Stimulated activated CD8-positive, alpha-beta memory T cell treated with anti-CD3 and anti-CD28 coated beads, Interleukin-15, amount 100 ng/mL, for 24 hours (primary cell): Measurements from ENCODE around the gene GPD1L.
A peak's percentile ranks its signal among the peaks of the same experiment; 100 is the strongest.
"Not testable (repeated sequence)": the region's sequence is repeated elsewhere in the genome, so short reads cannot be mapped to it uniquely, and the experiment has no call there.

Experiments
- DNase-seq: peaks from one replicate; pipeline ENCODE4 v3.0.0-alpha.2; 2020; ENCODE audit warnings: low read depth

Gene GPD1L

DNA sequence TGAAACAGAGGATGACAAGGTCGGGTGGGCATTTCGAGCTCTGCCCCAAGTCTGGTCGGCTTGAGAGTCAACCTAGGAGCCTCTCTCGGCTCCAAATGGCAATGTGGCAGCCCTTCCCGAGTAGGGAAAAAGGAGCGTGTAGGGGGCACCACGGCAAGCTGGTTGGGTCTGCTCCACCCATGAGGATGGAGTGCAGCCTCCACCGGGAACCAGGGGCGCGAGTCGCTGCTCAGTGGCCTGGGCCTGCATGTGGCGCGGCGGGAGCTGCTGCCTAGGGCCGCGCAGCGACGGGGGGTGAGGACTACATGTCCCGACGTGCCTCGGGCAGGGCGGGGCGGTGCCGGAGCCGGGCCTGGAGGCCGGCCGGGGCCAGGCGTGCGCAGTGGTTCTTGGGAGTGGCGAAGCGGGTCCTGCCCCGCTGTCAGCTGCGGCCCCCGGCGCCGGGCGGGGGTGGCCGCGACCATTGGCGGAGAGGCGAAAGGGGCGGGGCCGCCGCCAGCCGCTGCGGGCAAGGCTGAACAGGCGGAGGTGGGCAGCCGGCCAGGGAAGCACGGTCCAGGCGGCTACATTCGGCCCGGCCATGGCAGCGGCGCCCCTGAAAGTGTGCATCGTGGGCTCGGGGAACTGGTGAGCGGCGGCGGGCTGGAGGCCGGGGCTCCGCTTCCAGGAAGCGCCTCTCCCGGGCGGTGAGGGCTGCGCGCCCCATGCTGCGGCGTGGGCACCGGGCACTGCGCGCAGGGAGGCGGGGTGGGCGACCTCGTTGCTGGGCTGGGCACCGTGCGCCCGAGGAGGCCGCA lies at the start of gene GPD1L:
Gene GPD1L (plus strand): TSS at position 489 of the 797 bp plus-strand sequence. CDS start 92 bp downstream, at position 581.
- DNase-seq = peak; percentile 82

DNA sequence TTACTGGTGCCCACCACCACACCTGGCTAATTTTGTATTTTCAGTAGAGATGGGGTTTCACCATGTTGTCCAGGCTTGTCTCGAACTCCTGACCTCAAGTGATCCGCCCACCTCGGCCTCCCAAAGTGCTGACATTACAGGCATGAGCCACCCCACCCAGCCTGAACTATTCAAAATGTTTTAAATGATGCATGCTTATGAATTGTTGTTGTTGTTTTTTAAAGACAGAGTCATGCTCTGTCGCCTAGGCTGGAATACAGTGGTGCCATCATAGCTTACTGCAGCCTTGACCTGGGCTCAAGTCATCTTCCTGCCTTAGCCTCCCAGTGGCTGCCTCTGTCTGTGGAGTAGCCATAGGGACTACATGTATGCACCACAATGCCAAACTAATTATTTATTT lies 48.0 kb upstream of the GPD1L start:
- not testable (repeated sequence) for DNase-seq

DNA sequence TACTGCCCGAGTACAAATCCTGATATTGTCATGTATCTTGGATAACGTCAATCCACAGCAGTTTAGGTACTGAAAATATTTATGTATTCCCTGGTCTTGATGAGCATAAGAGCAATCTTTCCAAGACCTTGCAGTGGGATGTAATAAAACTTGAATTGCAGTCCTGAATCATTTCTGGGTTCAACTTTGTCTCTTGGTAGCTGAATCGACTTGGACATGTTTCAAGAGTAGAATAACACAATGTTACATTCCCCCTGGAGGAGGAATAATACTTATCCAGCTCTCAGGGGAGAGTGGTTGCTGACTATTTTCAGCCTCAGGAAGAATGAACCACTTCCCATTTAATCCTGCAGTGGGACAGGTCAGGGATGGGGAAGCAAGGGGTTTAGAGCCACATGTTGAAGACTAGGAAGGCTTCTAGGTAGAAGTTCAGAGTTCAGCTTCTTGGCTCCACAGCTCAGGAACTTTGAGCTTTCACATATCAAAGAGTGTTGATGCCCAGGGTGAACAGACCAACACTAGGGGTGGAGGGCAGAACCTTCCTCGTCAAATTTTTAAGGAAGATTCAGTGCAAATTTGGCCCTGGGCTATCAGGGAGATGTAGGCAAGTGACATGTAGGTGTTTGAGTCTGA lies 43.4 kb upstream of the GPD1L start:
- no peak for DNase-seq

DNA sequence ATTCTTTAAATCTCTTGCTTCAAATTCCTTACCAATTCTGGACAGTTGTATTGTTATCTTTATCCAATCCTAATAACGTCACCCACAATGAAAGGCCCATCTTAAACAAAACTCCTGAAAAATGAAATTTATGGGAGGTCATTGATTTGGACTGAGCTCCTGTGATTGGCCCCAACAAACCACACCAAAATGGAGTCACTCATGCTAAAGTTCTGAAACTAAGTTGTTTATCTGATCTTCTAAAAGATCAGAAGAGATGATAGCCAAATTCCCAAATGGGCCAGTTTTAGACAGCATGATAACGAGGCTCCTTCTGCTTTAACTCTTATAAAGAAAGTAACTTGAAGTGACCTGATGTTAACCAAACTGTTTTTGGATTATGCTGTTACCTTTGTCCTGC lies 39.7 kb upstream of the GPD1L start:
- no peak for DNase-seq

DNA sequence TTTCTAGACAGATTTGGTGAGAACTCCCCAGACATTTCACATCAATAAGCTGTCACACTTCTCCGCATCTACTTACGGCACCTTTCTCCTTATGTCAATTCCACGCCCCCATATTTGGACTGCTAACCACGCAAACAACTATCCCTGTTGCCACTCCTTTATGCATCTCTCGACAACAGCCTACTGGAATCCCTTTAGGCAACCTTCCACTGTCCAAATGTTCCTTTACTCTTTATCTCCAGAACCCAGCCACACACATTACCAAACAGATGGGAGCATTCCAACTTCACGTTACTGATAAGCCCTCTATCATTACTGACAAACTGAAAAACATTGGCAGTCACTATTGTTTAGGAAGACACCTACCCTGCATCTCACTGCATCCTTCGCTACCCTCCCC lies 32.2 kb upstream of the GPD1L start:
- not testable (repeated sequence) for DNase-seq

DNA sequence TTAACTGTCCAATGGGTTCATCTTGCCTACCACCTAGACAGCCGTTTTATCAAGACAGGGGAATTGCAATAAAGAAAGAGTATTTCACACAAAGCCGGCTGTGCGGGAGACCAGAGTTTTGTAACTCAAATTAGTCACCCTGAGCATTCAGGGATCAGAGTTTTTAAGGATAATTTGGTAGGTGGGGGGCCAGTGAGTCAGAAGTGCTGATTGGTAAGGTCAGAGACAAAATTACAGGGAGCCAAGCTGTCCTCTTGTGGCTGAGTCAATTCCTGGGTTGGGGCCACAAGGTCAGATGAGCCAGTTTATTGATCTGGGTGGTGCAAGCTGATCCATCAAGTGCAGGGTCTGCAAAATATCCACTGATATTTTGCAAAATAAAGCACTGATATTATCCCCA lies 29.9 kb upstream of the GPD1L start:
- DNase-seq = no peak

DNA sequence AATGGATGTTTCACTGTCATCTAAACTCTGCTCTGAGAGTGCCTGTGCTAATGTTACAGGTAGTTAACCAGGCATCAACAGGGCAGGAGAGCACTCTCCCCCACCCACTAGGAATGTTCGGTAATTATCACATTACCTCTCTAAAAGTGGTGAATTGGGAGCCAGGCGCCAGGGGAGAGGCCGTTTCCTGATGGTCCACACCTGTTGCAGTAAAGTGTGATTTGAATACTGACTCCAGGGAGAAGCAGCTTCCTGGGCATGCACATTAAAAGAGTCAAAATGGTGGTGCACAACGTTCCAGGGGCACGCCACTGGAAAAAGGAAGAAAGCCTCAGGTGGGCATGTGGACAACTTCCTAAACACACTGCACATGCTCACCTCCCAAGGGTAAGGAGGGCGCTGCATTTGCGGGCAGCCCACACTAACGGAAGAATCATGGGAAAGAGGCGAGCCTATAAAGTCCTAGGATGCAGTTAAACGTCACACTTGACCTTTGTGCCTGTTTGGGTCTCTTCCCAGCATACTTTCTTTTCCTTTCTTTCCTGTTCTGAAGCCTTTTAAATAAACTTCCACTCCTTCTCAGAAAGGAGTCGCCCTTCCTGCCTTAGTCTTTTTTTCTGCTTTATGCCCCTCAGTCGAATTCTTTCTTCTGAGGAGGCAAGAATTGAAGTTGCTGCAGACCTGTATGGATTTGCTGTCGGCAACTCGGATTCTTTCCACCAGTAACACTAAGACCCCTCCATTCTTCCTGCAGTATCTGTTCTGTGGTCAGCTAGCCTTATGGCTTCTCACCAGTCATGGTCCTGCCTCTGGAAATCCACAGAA lies 28.9 kb upstream of the GPD1L start:
- DNase-seq = no peak

DNA sequence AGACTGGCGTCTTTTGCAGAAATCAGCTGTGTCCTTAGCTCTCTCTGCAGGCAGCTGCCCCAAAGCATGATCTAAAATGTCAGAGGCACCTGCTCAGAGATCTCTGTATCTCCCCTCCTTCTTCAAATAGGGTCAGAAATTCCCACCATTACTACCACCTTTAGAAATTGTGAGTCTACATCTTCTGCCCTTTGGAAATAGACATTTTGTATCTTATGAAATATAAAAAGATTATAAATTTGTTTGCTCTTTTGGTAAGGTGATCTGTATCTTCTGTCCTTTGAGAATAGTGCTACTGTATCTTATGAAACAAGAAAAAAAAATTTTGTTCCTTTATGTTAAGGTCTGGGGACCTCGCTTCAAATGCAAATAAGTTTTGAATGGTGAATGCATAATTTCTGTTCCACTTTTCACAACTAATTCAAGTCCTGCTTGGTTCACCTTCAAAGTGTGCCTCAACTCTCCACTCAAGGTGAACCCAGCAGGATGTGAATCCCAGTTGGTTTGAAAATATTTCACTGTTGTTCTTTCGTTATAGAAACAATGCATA lies 28.3 kb upstream of the GPD1L start:
- DNase-seq = no peak

DNA sequence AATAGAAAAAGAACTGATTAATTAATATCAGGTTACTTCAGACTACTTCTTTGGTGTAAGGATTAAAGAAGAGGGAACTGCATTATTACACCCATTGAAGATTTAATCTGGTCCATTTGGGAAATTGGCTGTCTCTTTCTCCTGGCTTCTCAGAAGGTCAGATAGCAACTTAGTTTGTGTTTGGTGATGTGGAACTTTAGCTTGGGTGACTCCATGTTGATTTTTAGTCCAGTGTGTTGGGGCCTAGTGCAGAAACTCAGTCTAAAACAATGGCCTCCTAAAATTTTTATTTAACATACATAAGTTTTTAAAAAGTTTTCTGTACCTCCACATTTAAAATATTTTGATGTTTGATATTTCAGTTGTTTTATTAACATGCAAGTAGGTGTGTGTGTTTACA lies 27.6 kb upstream of the GPD1L start:
- DNase-seq = no peak

DNA sequence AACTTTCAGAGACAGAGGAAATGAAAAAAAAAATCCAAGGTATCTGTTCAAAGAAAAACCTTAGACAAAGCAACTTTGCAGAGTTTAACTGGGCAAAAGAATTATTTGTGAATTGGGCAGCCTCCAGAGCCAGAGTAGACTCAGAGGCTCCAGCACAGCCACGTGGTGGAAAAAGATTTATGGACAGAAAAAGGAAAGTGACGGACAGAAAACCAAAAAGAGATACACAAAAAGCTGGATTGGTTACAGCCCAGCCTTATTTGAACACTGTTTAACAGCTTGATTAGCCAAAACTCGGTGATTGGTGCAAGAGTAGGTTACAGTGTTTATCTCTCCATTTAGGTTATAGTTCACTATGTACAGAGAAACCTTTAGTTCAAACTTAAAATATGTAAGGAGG lies 23.7 kb upstream of the GPD1L start:
- no peak for DNase-seq

DNA sequence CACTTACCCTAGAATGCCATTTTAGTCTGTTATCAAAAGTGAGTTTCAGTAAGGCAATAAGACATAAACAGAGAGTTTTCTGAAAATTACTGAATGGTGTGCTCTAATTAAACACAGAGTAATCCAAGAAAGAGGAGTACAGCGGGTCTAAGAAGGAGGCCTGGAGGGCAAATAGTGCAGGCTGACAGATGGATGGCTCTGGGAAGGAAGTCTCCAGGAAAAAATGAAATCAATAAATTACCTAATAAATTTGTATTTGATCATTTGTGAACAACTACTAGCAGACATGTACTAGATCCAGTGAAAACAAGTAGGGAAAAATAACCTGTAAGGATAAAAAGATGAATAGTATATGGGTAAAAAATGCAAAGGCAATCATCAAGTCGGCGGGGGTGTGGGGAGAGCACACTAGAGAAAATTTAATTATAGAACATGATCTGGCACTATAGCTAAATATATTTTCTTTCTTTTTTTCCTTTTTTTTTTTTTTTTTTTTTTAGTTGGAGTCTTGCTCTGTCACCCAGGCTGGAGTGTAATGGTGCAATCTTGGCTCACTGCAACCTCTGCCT lies 22.6 kb upstream of the GPD1L start:
- no peak for DNase-seq

DNA sequence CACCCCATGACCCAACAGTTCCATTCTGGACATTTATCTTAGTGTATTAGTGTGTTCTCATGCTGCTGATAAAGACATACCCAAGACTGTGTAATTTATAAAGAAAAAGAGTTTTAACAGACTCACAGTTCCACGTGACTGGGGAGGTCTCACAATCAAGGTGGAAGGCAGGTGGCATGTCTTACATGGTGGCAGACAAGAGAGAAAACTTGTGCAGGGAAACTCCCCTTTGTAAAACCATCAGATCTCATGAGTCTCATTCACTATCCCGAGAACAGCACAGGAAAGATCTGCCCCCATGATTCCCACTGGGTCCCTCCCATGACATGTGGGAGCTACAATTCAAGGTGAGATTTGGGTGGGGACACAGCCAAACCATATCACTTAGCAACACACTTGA lies 21.6 kb upstream of the GPD1L start:
- DNase-seq = no peak

DNA sequence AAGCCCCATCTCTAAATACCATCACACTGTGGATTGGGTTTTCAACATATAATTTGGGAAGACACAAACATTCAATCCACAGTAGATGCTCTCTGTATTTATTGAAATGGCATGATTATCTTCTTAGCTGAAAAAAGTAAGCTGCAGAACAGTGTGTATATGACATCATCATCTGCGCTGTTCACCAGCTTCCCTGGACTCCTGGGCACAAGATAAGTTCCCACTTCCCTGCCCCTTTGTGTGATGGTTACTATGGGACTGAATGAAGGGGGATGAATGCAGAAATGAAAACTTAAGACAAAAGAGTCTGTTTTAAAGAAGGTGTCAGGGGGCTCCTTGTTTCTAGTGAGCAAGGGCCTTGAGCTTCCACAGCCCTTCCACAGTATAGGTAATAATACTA lies 20.0 kb upstream of the GPD1L start:
- no peak for DNase-seq

DNA sequence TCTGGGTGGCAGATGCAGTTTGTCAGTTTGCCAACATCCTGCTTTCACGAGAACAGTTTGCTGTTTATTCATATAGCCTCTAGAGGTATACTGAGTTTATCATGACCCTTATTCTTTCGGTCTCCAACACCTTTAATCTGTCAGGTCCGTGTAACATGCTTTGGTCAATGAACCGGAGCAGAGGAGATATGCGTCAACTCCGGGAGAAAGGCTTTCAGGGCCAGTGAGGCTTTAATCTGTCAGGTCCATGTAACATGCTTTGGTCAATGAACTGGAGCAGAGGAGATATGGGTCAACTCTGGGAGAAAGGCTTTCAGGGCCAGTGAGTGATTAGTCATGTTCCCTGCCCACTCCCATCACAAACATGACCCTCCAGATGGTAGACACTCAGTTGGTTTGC lies 16.9 kb upstream of the GPD1L start:
- DNase-seq = no peak

DNA sequence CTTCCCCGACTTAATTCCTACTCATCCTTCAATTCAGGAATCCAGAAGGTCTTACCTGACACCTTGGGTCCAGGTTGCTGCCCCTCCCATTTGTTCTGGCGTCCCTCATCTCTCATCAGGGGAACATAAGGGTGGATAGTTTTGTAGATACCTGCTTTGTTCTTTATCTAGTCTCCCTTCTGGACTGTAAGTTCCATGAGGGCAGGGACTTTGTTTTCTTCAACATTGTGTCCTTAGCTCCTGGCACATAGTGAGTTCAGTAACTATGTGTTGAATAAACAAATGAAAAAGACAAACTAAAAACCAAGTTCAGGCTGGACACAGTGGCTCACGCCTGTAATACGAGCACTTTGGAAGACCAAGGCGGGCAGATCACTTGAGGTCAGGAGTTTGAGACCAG lies 13.2 kb upstream of the GPD1L start:
- no peak for DNase-seq

DNA sequence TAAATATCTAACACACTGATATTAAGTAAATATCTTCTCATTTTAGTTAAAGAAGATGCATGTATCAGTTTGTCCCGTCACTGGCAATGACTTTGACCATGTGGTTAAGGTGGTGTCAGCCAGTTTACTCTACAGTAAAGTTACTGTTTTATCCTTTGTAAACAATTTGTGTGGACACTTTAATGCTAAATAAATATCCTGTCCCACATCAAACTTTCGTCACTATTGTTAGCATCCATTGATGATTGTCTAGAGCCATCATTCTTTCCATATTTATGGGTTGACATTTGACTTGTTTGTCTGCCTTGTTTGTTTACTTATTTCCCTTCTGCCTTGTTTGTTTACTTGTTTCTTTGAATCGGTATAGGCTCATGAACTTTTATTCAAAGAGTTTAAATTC lies 11.0 kb upstream of the GPD1L start:
- no peak for DNase-seq

DNA sequence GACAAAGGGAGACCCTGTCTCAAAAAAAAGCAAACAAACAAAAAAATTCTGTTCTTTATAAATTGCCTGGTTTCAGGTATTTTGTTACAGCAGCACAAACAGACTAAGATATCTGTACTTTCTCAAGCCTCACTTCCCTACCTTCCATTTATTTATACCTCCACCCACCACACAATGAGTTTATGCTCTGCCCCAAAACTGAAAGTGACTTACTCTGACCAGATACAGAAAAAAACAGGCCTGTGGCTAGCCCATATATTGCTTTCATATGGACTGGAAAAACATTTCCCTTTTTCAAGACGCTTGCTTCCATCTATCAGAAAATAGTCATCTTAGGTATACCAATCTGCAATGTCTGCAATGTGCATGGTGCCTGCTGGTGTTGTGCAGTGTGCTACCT lies 8.7 kb upstream of the GPD1L start:
- DNase-seq = no peak

DNA sequence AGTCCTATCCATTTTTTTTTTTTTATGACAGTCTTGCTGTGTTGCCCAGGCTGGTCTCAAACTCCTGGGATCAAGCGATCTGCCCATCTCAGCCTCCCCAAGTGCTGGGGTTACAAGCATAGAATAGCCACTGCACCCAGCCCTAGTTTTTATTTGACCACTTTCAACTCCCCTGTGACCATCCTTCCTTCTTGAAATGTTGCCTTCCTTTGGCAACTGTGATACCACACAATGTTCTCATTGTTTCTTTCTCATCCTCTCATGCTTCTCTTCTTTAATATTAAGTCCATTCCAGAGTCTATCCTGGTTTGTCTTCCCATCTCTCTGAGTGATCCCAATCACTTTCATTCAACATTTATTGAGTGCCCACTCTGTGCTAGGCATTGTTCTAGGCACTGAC lies 7.9 kb upstream of the GPD1L start:
- no peak for DNase-seq

DNA sequence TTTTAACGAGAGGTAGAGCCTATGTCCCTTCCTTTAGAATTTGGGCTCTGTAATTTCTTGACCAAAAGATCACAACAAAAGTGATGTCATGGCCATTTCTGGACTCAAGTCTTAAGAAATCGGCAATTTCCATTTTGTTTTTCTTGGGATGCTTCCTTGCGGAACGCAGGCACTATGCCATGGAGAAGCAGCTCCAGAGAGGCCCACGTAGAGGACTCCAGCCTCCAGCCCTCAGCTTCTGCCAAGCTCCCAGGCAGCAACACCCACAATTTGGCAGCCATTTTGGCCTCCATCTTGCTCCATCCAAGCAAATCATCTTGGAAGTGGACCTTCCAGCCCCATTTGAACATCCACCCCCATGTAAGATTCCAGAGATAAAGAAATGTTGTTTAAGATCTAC lies 6.0 kb upstream of the GPD1L start:
- no peak for DNase-seq

DNA sequence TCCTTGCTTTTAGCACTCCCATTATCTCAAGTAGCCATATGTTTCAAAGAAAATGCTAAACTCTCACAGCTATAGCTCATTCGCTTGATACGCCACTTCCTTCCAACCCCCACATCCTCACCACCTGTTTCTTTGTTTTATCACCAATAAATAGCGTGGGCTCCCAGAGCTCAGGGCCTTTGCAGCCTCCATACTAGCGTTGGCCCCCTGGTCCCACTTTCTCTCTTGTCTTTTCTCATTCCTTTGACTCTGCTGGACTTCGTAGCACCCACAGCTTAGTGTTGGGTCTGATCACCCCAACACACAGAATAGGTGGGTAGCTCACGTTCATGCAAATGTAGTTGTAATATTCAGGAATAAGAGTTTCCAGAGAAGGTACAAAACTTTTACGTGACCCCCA lies 4.1 kb upstream of the GPD1L start:
- DNase-seq = no peak

DNA sequence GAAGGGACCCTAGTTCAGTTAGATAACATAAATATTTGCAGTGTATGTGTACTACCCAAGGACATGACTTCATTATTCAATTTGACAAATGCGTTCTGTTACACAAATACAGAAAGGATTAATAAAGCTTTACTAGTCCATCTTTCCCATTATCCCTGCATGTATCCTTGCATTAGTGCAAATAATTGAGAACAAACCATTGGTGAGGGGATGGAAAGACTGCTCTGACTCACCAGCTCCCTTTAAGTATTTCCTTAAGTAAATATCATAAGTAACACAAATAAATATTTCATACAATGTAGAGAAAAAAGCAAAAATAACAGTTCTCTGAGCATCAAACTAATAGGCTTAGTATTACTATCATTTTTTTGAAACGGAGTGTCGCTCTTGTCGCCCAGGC lies 1.9 kb upstream of the GPD1L start:
- no peak for DNase-seq
